Stimulated activated naive CD8-positive, alpha-beta T cell treated with anti-CD3 and anti-CD28 coated beads, Interleukin-15, Interleukin-2, amounts not matched to agents 100 ng/mL and 50 ng/mL, for 24 hours (primary cell): ENCODE measurements around the gene EPN1.
"Not testable (repeated sequence)": the region's sequence is repeated elsewhere in the genome, so short reads cannot be mapped to it uniquely, and the experiment has no call there.

Source experiments
- H3K27ac Mint-ChIP-seq: one replicate; pipeline ENCODE4 v1.8.0; 2021; ENCODE audit warnings: mild to moderate bottlenecking, mixed read lengths
- H3K27me3 Mint-ChIP-seq: one replicate; pipeline ENCODE4 v1.8.0; 2021; ENCODE audit warnings: mixed read lengths
- H3K36me3 Mint-ChIP-seq: one replicate; pipeline ENCODE4 v1.8.0; 2021; ENCODE audit warnings: low read depth, mixed read lengths
- H3K4me1 Mint-ChIP-seq: one replicate; pipeline ENCODE4 v1.8.0; 2021; ENCODE audit warnings: low read depth, mixed read lengths
- H3K4me3 Mint-ChIP-seq: one replicate; pipeline ENCODE4 v1.8.0; 2021; ENCODE audit warnings: mild to moderate bottlenecking, mixed read lengths
- H3K9me3 Mint-ChIP-seq: one replicate; pipeline ENCODE4 v1.8.0; 2021; ENCODE audit warnings: mixed read lengths

The EPN1 gene

GRCh38 chr19:55720801-55721200 lies 45.8 kb downstream of the EPN1 start:
- H3K27me3 Mint-ChIP-seq: peaks cover 50% of the 10 kb centered on the region
- H3K9me3 Mint-ChIP-seq: peaks cover 25% of the 10 kb centered on the region
- no peak overlapping the region for H3K27ac Mint-ChIP-seq
- H3K4me3 Mint-ChIP-seq: no peak overlapping the region
- H3K4me1 Mint-ChIP-seq: no peaks in the 10 kb centered on the region
- H3K36me3 Mint-ChIP-seq: peaks cover 4% of the 10 kb centered on the region

GRCh38 chr19:55723491-55723890 lies 48.5 kb downstream of the EPN1 start:
- Mint-ChIP-seq H3K36me3 (peaks cover 4% of the 10 kb centered on the region), H3K9me3 (peaks cover 25% of the 10 kb centered on the region), H3K4me3 (no peak overlapping the region), H3K4me1 (no peaks in the 10 kb centered on the region), H3K27ac (no peak overlapping the region), H3K27me3 (peaks cover 39% of the 10 kb centered on the region)

GRCh38 chr19:55730378-55730777 lies 55.4 kb downstream of the EPN1 start:
- H3K27ac Mint-ChIP-seq, H3K4me3 Mint-ChIP-seq, H3K4me1 Mint-ChIP-seq, H3K36me3 Mint-ChIP-seq, H3K27me3 Mint-ChIP-seq, H3K9me3 Mint-ChIP-seq: not testable (repeated sequence)

GRCh38 chr19:55738302-55738701 lies 63.3 kb downstream of the EPN1 start, which contains the start of gene NLRP9:
NLRP9 (minus strand) TSS chr19:55738402; CDS start chr19:55738374, 28 bp downstream.
- Mint-ChIP-seq H3K4me1 (no peaks in the 10 kb centered on the region), H3K27ac (no peak within 1 kb of the TSS), H3K36me3 (no peaks in the 10 kb centered on the region), H3K27me3 (peaks cover 6% of the 10 kb centered on the region), H3K4me3 (no peak within 1 kb of the TSS), H3K9me3 (no peaks in the 10 kb centered on the region)

- Mint-ChIP-seq H3K9me3 (no peaks in the 10 kb centered on the region), H3K4me3 (no peak overlapping the region), H3K36me3 (no peaks in the 10 kb centered on the region), H3K27me3 (peaks cover 9% of the 10 kb centered on the region), H3K4me1 (no peaks in the 10 kb centered on the region), H3K27ac (no peak overlapping the region)
Measured at GRCh38 chr19:55750715-55751114, 75.7 kb downstream of the EPN1 start.

- Mint-ChIP-seq H3K36me3 (no peaks in the 10 kb centered on the region), H3K9me3 (no peaks in the 10 kb centered on the region), H3K27me3 (peaks cover 9% of the 10 kb centered on the region), H3K4me3 (no peak overlapping the region), H3K27ac (no peak overlapping the region), H3K4me1 (no peaks in the 10 kb centered on the region)
Measured at GRCh38 chr19:55753401-55753800, 78.4 kb downstream of the EPN1 start.

GRCh38 chr19:55756808-55757207 lies 81.8 kb downstream of the EPN1 start:
- H3K36me3 Mint-ChIP-seq, H3K4me3 Mint-ChIP-seq, H3K9me3 Mint-ChIP-seq, H3K27ac Mint-ChIP-seq, H3K4me1 Mint-ChIP-seq: not testable (repeated sequence)
- H3K27me3 Mint-ChIP-seq: peaks cover 30% of the 10 kb centered on the region

- not testable (repeated sequence) for H3K36me3 Mint-ChIP-seq, H3K9me3 Mint-ChIP-seq, H3K4me1 Mint-ChIP-seq, H3K27ac Mint-ChIP-seq, H3K4me3 Mint-ChIP-seq
- peaks cover 25% of the 10 kb centered on the region for H3K27me3 Mint-ChIP-seq
Measured at GRCh38 chr19:55758797-55759196, 83.8 kb downstream of the EPN1 start, which contains the start of gene RFPL4A. RFPL4A (plus strand) TSS chr19:55759097; CDS start chr19:55761801, 2,704 bp downstream.
